Spleen (tissue), 11 donors: ENCODE results near the gene AFF1. TPM values are rescaled to one million over a fixed set of nuclear protein-coding genes. Genes with fewer than 3 reads are reported as not detected.

ENCODE experiments used
- DNase-seq: peaks from one replicate; pipeline ENCODE4 v3.0.0-alpha.2; 2020
- H3K27ac ChIP-seq, 8 donors: fragments of 200-600 bp; sonication (generic) in 7 of 8; 1 replicate in 4 of 8; 2 replicates in 4 of 8; pipeline versions ENCODE4 v1.5.0 to v1.8.0; 2016 to 2021; ENCODE audit warnings: inconsistent platforms in 4 of 8, mild to moderate bottlenecking in 4 of 8, moderate library complexity in 1 of 8
- H3K27me3 ChIP-seq, 7 donors: fragments of 200-600 bp; sonication (generic) in 6 of 7; replicated peaks in 1 of 7; 1 replicate in 4 of 7; 2 replicates in 3 of 7; pipeline versions ENCODE4 v1.5.0 to v1.8.0; 2016 to 2021; ENCODE audit warnings: inconsistent platforms in 3 of 7, mild to moderate bottlenecking in 1 of 7
- H3K36me3 ChIP-seq, 6 donors: fragments of 200-600 bp; sonication (generic) in 5 of 6; 1 replicate in 4 of 6; 2 replicates in 2 of 6; pipeline versions ENCODE4 v1.5.0 to v1.8.0; 2016 to 2021; ENCODE audit warnings: inconsistent platforms in 2 of 6
- H3K4me1 ChIP-seq, 6 donors: fragments of 200-600 bp; sonication (generic) in 5 of 6; 1 replicate in 3 of 6; 2 replicates in 3 of 6; pipeline versions ENCODE4 v1.5.0 to v1.8.0; 2016 to 2021; ENCODE audit warnings: inconsistent platforms in 3 of 6
- H3K4me3 ChIP-seq, 8 donors: fragments of 200-600 bp; sonication (generic) in 7 of 8; 1 replicate in 4 of 8; 2 replicates in 4 of 8; pipeline versions ENCODE4 v1.5.0 to v1.8.0; 2016 to 2021; ENCODE audit warnings: inconsistent platforms in 4 of 8, mild to moderate bottlenecking in 4 of 8, moderate library complexity in 2 of 8
- H3K9me3 ChIP-seq, 8 donors: fragments of 200-600 bp; sonication (generic) in 7 of 8; 1 replicate in 4 of 8; 2 replicates in 4 of 8; pipeline versions ENCODE4 v1.5.0 to v1.8.0; 2016 to 2021; ENCODE audit warnings: inconsistent platforms in 4 of 8
- CTCF ChIP-seq, 11 experiments: fragments of 200-600 bp in 7 of 11; fragments of 450-650 bp in 4 of 11; sonication (generic) in 4 of 11; IDR thresholded peaks in 8 of 11; conservative IDR thresholded peaks in 3 of 11; 1 replicate in 7 of 11; 2 replicates in 4 of 11; pipeline versions ENCODE4 v1.4.0 to v1.8.0; 2016 to 2021; ENCODE audit warnings: antibody characterized with exemption in 11 of 11, inconsistent platforms in 4 of 11, mild to moderate bottlenecking in 1 of 11
- POLR2A ChIP-seq, 3 donors: fragments of 450-650 bp; IDR thresholded peaks; one replicate each; pipeline ENCODE4 v1.5.1; 2017; ENCODE audit warnings: antibody characterized with exemption in 3 of 3, mild to moderate bottlenecking in 1 of 3
- POLR2AphosphoS5 ChIP-seq, 3 donors: sonication (generic); formaldehyde crosslinking; IDR thresholded peaks; one replicate each; pipeline ENCODE4 v1.5.1; 2017; ENCODE audit warnings: antibody characterized with exemption in 3 of 3
- WGBS, 5 donors: extraction: QIAGEN DNeasy Blood & Tissue Kit in 3 of 5; methylation state at CpG; one replicate each; pipeline versions ENCODE4 v1.1.5 to v1.1.7; 2013 to 2018; 5-methylcytosine and 5-hydroxymethylcytosine counted together
- intact Hi-C: fragments of 100-400 bp; cut with DNase I; formaldehyde crosslinking; loops from one replicate; pipeline ENCODE4 v1.15.0; 2023; ENCODE audit warnings: low total_unique reads
- polyA plus RNA-seq, 3 donors: library from polyadenylated mRNA; stranded (reverse); fragments of 200-250 nt; gene quantifications; one replicate each; pipeline ENCODE4 v1.2.1, GENCODE V29; 2013
- total RNA-seq, 7 donors: library from RNA; depleted of rRNA in 3 of 7; stranded (reverse); fragments of >200 nt in 3 of 7; fragmentation: NEBNext Ultra II Directional in 4 of 7; extraction: Animal tissue kit (Norgen Biotek cat#: 25700) in 4 of 7; gene quantifications; one replicate each; pipeline versions ENCODE4 v1.1.0 to v1.2.1, GENCODE V29; 2016 to 2021
- donor health status: healthy with polysubstance abuse.
- donor health status: DM: no; HTN: no; CAD: no; lungs with moderate emphysema.
- donor health status: DM: no; HTN: no; CAD: no.
- donor health status: Bipolar disorder and iron deficiency.
- donor health status: healthy.
- donor health status: DM: no; HTN: no; CAD: no.
- donor health status: DM: yes; HTN: yes; CAD: no.

Gene AFF1
- total and polyA plus RNA-seq, 10 donors = 4.4 to 119 (median 80.8) TPM

DNA sequence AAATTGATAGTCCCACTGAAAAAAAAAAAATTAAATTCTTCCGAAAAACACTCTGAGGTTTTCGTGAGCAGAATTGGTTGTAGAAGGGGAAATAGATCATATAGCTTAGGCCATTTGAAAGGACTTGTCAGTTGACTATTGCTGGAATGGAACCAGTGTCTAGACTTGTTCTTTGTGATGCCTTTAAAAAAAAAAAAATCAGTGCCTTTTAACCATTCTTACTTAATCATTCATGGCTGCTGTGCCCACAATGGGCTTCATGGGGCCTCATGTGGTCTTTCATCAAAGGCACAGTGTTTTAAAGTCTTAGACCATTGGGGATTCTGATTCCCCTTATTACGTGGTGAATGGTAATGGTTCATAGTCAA is 139.3 kb downstream of the AFF1 start:
- Histone ChIP-seq H3K27ac (peak overlapping the region; percentile 21 to 79 (median 70)), H3K9me3 (no peaks in the 10 kb centered on the region), H3K4me3 (peak overlapping the region in 5 of 8 donors; percentile 12 to 61 (median 31)), H3K4me1 (peaks cover 26 to 86% (median 48%) of the 10 kb centered on the region in 6 donors), H3K36me3 (peaks cover 0 to 6% (median 0%) of the 10 kb centered on the region in 6 donors), H3K27me3 (no peaks in the 10 kb centered on the region)
- TF ChIP-seq POLR2AphosphoS5 (IDR thresholded peaks at IDR 0.05) (no peak), CTCF (IDR thresholded peaks at IDR 0.05 in 8 of 11, conservative IDR thresholded peaks at IDR 0.05 in 3 of 11) (no peak), POLR2A (IDR thresholded peaks at IDR 0.05) (no peak)
- no peak for DNase-seq
- intact Hi-C loops = no loop called here
- WGBS, 5 donors = 14 to 32% (median 19%) methylated on average over 3 of the region's 3 CpGs

DNA sequence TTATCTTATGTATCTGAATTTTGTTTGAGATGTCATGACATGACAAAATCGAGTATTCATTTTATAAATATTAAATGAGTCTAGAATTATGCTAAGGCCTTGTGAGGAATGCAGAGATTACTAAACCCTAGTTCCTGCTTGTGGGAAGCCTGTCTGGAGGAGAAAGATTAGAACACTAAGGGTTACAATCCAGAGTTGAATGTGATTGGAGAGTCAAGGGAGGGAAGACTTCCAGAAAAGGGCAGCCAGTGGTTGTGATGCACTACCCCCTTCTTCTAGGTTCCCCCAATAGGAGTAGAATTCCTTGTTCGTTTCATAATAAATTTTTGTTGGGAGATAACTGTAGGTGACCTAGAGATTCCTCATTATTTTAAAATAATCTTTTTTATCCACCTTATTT is 141.1 kb downstream of the AFF1 start:
- TF ChIP-seq CTCF (IDR thresholded peaks at IDR 0.05 in 8 of 11, conservative IDR thresholded peaks at IDR 0.05 in 3 of 11) (no peak), POLR2A (IDR thresholded peaks at IDR 0.05) (no peak), POLR2AphosphoS5 (IDR thresholded peaks at IDR 0.05) (no peak)
- 83 to 96% (median 90%) methylated on average over 2 of the region's 2 CpGs for WGBS, 5 donors
- DNase-seq = no peak
- H3K4me3 ChIP-seq = no peak overlapping the region
- no peaks in the 10 kb centered on the region for H3K9me3 ChIP-seq
- no peak overlapping the region for H3K27ac ChIP-seq
- no peaks in the 10 kb centered on the region for H3K27me3 ChIP-seq
- H3K36me3 ChIP-seq = no peaks in the 10 kb centered on the region
- H3K4me1 ChIP-seq = peaks cover 31 to 96% (median 60%) of the 10 kb centered on the region in 6 donors
- intact Hi-C loops = no loop called here

GRCh38 chr4:87076690-87077358 is 142.0 kb downstream of the AFF1 start:
- DNase-seq = no peak
- H3K9me3 ChIP-seq = no peaks in the 10 kb centered on the region
- H3K4me3 ChIP-seq = no peak overlapping the region
- H3K27ac ChIP-seq = no peak overlapping the region
- H3K36me3 ChIP-seq = no peaks in the 10 kb centered on the region
- peaks cover 31 to 93% (median 60%) of the 10 kb centered on the region in 6 donors for H3K4me1 ChIP-seq
- H3K27me3 ChIP-seq = no peaks in the 10 kb centered on the region
- TF ChIP-seq POLR2AphosphoS5 (IDR thresholded peaks at IDR 0.05) (no peak), CTCF (IDR thresholded peaks at IDR 0.05 in 8 of 11, conservative IDR thresholded peaks at IDR 0.05 in 3 of 11) (no peak), POLR2A (IDR thresholded peaks at IDR 0.05) (no peak)
- intact Hi-C loops = no loop called here
- 91 to 93% (median 92%) methylated on average over 6 of the region's 6 CpGs for WGBS, 5 donors

DNA sequence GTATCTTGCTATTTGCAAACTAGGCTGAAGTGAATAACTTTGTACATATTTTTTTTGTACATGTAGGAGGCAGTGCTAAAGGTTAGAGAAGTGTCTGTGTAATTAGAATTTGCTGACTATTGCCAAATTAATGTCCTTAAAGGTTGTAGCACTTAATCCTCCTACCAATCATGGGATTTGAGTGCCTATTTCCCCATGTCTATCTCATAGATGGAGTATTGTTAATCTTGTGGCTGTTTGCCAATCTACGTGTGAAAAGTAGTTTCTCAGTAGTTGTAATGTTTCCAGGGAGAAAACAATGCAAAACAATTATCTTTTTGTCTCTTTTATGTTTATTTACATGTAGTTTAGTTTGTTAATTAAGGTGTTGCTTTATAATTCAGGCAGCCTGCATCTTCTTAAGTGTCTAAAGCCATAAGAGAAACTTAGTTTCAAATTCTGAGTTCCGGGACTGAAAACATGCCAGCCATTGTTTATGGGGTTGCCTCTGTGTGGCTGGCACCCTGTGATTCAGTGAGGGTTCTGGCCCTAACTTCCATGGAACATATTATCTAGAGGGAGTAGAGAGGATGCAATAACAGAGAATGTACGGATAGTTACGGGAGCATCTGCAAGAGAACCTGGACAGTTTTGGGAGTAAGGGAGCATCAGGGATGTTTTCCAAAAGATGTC is 143.2 kb downstream of the AFF1 start:
- H3K9me3 ChIP-seq = no peaks in the 10 kb centered on the region
- no peak for DNase-seq
- intact Hi-C loops = no loop called here
- no peaks in the 10 kb centered on the region for H3K36me3 ChIP-seq
- H3K4me1 ChIP-seq = peaks cover 26 to 87% (median 54%) of the 10 kb centered on the region in 6 donors
- no peaks in the 10 kb centered on the region for H3K27me3 ChIP-seq
- 74 to 88% (median 80%) methylated on average over 4 of the region's 4 CpGs for WGBS, 5 donors
- TF ChIP-seq POLR2A (IDR thresholded peaks at IDR 0.05) (no peak), POLR2AphosphoS5 (IDR thresholded peaks at IDR 0.05) (no peak), CTCF (IDR thresholded peaks at IDR 0.05 in 8 of 11, conservative IDR thresholded peaks at IDR 0.05 in 3 of 11) (no peak)
- peak overlapping the region in 5 of 8 donors; percentile 10 to 64 (median 42) for H3K27ac ChIP-seq
- H3K4me3 ChIP-seq = no peak overlapping the region
